ENCODE results near the gene SMYD3. TPM values are rescaled to one million over a fixed set of nuclear protein-coding genes. Genes with fewer than 3 reads are reported as not detected.

SMYD3 gene
- total and polyA plus RNA-seq, 12 donors, result 13.5 to 78.2 (median 26.8) TPM

- no peak overlapping the region for H3K27ac ChIP-seq
- H3K36me3 ChIP-seq (replicated peaks in 1 of 2), result no peaks in the 10 kb centered on the region
- no peak overlapping the region for H3K4me3 ChIP-seq
- 86 to 94% (median 89%) methylated on average over 10 to 12 of the region's 12 CpGs for WGBS, 4 donors
- H3K27me3 ChIP-seq, result no peaks in the 10 kb centered on the region
- DNase-seq, result no peak
- H3K9me3 ChIP-seq (replicated peaks in 1 of 3), result no peaks in the 10 kb centered on the region
- intact Hi-C loops (cut with DNase I), result no loop called here
- TF ChIP-seq POLR2A (IDR thresholded peaks at IDR 0.05), result no peak
- no peak for TF ChIP-seq CTCF (IDR thresholded peaks at IDR 0.05)
- no peaks in the 10 kb centered on the region for H3K4me1 ChIP-seq (replicated peaks in 1 of 2)
These were observed 755.2 kb downstream of the SMYD3 start for GRCh38 chr1:245751726-245752470.

GRCh38 chr1:245751116-245751515 lies 756.0 kb downstream of the SMYD3 start:
- 72 to 93% (median 78%) methylated on average over 4 of the region's 4 CpGs for WGBS, 4 donors
- no peak overlapping the region for H3K27ac ChIP-seq
- no peak overlapping the region for H3K4me3 ChIP-seq
- TF ChIP-seq CTCF (IDR thresholded peaks at IDR 0.05) (no peak), POLR2A (IDR thresholded peaks at IDR 0.05) (no peak)
- no peak for DNase-seq
- H3K4me1 ChIP-seq (replicated peaks in 1 of 2), result no peaks in the 10 kb centered on the region
- H3K27me3 ChIP-seq, result no peaks in the 10 kb centered on the region
- no peaks in the 10 kb centered on the region for H3K9me3 ChIP-seq (replicated peaks in 1 of 3)
- no peaks in the 10 kb centered on the region for H3K36me3 ChIP-seq (replicated peaks in 1 of 2)
- intact Hi-C loops (cut with DNase I), result no loop called here

- Histone ChIP-seq H3K4me1 (replicated peaks in 1 of 2) (no peaks in the 10 kb centered on the region), H3K27ac (no peak overlapping the region), H3K36me3 (replicated peaks in 1 of 2) (no peaks in the 10 kb centered on the region), H3K9me3 (replicated peaks in 1 of 3) (no peaks in the 10 kb centered on the region), H3K27me3 (no peaks in the 10 kb centered on the region), H3K4me3 (no peak overlapping the region)
- 72 to 87% (median 80%) methylated on average over 3 of the region's 3 CpGs for WGBS, 4 donors
- intact Hi-C loops (cut with DNase I), result no loop called here
- TF ChIP-seq CTCF (IDR thresholded peaks at IDR 0.05) (no peak), POLR2A (IDR thresholded peaks at IDR 0.05) (no peak)
- DNase-seq, result no peak
These were observed 756.8 kb downstream of the SMYD3 start for GRCh38 chr1:245750261-245750660.

GRCh38 chr1:245749053-245749452 lies 758.0 kb downstream of the SMYD3 start:
- intact Hi-C loops (cut with DNase I), result no loop called here
- no peaks in the 10 kb centered on the region for H3K27me3 ChIP-seq
- H3K36me3 ChIP-seq (replicated peaks in 1 of 2), result no peaks in the 10 kb centered on the region
- DNase-seq, result no peak
- H3K9me3 ChIP-seq (replicated peaks in 1 of 3), result no peaks in the 10 kb centered on the region
- no peak for TF ChIP-seq CTCF (IDR thresholded peaks at IDR 0.05)
- TF ChIP-seq POLR2A (IDR thresholded peaks at IDR 0.05), result no peak
- H3K27ac ChIP-seq, result no peak overlapping the region
- 89 to 96% (median 94%) methylated on average over 3 of the region's 3 CpGs for WGBS, 4 donors
- H3K4me3 ChIP-seq, result no peak overlapping the region
- no peaks in the 10 kb centered on the region for H3K4me1 ChIP-seq (replicated peaks in 1 of 2)

Data from adrenal gland (tissue), 12 donors.